MCF 10A (cell line): ENCODE data around the gene SDR42E2. TPM values are rescaled to one million over a fixed set of nuclear protein-coding genes. Genes with fewer than 3 reads are reported as not detected.

ENCODE experiments used
- BruUV-seq: library from RNA; stranded (reverse); fragments of 400-500 nt; replicated peaks from 2 replicates; lab custom pipeline; 2021; lab: Mats Ljungman, UMichigan
- CTCF ChIA-PET: fragments of 300-600 bp; sonication (Branson Sonifier 250); formaldehyde crosslinking; extraction: SDS; loops from one replicate; lab custom pipeline; 2021; ENCODE audit warnings: antibody characterized with exemption, inconsistent platforms; lab: Yijun Ruan, JAX
- POLR2A ChIA-PET: fragments of 300-600, 350-650 bp; sonication (Branson Sonifier 250); formaldehyde crosslinking; extraction: SDS; loops from one replicate; lab custom pipeline; 2020; ENCODE audit warnings: antibody characterized with exemption, inconsistent platforms; lab: Yijun Ruan, JAX
- DNase-seq: peaks from one replicate; pipeline ENCODE4 v3.0.0-alpha.2; 2018; ENCODE audit not compliant: unreplicated experiment
- H3K27ac Mint-ChIP-seq: one replicate; pipeline ENCODE4 v1.8.0; 2022; ENCODE audit warnings: mild to moderate bottlenecking, low read depth, mixed read lengths; ENCODE audit not compliant: unreplicated experiment
- H3K27me3 Mint-ChIP-seq: one replicate; pipeline ENCODE4 v1.8.0; 2022; ENCODE audit warnings: mixed read lengths; ENCODE audit not compliant: insufficient read depth, unreplicated experiment
- H3K36me3 Mint-ChIP-seq: one replicate; pipeline ENCODE4 v1.8.0; 2022; ENCODE audit warnings: mild to moderate bottlenecking, moderate library complexity, mixed read lengths; ENCODE audit not compliant: insufficient read depth, unreplicated experiment
- H3K4me1 Mint-ChIP-seq: one replicate; pipeline ENCODE4 v1.8.0; 2022; ENCODE audit warnings: mixed read lengths; ENCODE audit not compliant: insufficient read depth, unreplicated experiment
- H3K4me3 Mint-ChIP-seq: one replicate; pipeline ENCODE4 v1.8.0; 2022; ENCODE audit warnings: mild to moderate bottlenecking, moderate library complexity, mixed read lengths; ENCODE audit not compliant: unreplicated experiment
- H3K9me3 Mint-ChIP-seq: one replicate; pipeline ENCODE4 v1.8.0; 2022; ENCODE audit warnings: mixed read lengths; ENCODE audit not compliant: unreplicated experiment
- intact Hi-C: fragments of 100-400 bp; cut with micrococcal nuclease; formaldehyde crosslinking; loops from 2 replicates; pipeline ENCODE4 v1.14.1; 2022
- total RNA-seq: library from RNA; stranded (reverse); gene quantifications from 2 replicates; pipeline ENCODE4 v1.2.3, GENCODE V29; 2022
- TF ChIP-seq, protein P1 (sequence below): fragments of 200-600 bp; IDR thresholded peaks from one replicate; pipeline ENCODE4 v1.8.0; 2022; ENCODE audit warnings: antibody characterized with exemption, mild to moderate bottlenecking; ENCODE audit not compliant: unreplicated experiment

Gene SDR42E2
- total RNA-seq, 1 experiment from 2014 or later, result not detected

DNA sequence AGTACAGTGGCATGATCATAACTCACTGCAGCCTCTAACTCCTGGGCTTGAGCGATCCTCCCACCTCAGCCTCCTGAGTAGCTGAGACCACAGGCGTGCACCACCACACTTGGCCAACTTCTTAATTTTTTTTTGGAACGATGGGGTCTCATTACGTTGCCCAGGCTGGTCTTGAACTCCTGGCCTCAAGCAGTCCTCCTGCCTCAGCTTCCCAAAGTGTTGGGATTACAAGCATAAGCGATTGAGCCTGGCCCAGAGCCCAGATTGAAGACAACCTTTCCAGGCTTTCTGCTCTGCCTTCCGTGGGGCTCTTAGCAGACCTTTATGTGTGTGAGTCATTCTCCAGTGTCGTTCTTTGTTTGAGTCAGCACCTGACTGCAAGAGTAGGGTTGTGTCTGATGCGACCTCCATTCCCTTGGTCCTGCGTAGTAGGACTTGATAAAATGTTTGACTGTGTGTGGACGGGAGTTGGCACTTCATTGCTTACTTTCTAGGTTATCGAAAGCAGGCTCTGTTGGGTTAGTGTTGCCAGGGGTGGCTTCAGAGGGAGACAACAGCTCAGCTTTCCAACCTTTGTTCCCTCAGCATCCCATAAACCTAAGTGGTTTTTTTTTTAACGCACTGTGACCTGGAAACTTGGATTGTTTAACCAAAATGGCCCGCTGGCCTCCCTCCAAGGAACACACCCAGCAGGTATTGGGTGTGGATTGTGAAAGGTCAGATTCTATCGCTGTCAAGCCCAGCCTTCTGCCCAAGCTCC, 70.2 kb downstream of the SDR42E2 start:
- POLR2A ChIA-PET, result interaction anchor here (0.5 to 3.6 kb wide), 14 partner anchors 9 to 290 kb away, joined by 3 to 40 read pairs (median 4); partner anchors contain the start of genes EEF2K, POLR3E and UQCRC2
- Mint-ChIP-seq H3K27ac (peak overlapping the region; percentile 93), H3K36me3 (peaks cover 58% of the 10 kb centered on the region), H3K9me3 (no peaks in the 10 kb centered on the region), H3K4me1 (peaks cover 16% of the 10 kb centered on the region), H3K4me3 (peak overlapping the region; percentile 55), H3K27me3 (no peaks in the 10 kb centered on the region)
- no TSS peak for BruUV-seq
- peak; percentile 91 for DNase-seq
- CTCF ChIA-PET, result interaction anchor here (0.6 to 1.9 kb wide), 10 partner anchors 15 to 590 kb away, joined by 3 to 7 read pairs (median 4); partner anchors contain the start of gene POLR3E
- intact Hi-C loops, result loop anchor here (1.0 kb wide), 1 partner anchor 26 kb away; the partner anchor contains the start of gene EEF2K
- TF ChIP-seq, protein P1, sequence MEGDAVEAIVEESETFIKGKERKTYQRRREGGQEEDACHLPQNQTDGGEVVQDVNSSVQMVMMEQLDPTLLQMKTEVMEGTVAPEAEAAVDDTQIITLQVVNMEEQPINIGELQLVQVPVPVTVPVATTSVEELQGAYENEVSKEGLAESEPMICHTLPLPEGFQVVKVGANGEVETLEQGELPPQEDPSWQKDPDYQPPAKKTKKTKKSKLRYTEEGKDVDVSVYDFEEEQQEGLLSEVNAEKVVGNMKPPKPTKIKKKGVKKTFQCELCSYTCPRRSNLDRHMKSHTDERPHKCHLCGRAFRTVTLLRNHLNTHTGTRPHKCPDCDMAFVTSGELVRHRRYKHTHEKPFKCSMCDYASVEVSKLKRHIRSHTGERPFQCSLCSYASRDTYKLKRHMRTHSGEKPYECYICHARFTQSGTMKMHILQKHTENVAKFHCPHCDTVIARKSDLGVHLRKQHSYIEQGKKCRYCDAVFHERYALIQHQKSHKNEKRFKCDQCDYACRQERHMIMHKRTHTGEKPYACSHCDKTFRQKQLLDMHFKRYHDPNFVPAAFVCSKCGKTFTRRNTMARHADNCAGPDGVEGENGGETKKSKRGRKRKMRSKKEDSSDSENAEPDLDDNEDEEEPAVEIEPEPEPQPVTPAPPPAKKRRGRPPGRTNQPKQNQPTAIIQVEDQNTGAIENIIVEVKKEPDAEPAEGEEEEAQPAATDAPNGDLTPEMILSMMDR, result no peak

DNA sequence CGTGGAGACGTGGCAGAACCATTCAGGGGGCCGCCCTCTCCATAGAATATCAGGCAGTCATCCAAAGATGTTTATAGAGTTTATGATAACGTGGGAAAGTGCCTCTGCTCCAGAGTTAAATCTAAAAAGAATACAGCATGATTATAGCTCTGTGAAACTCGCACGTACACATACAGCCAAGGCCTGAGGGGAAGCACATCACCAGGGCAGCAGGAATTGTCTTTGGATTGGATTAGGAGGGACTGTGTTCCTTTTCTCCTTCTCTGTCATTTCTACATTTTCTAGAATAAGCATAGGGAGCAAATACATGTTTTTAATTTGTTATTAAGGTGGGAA, 70.7 kb downstream of the SDR42E2 start:
- no TSS peak for BruUV-seq
- DNase-seq, result no peak
- no peaks in the 10 kb centered on the region for H3K9me3 Mint-ChIP-seq
- intact Hi-C loops, result no loop called here
- H3K4me3 Mint-ChIP-seq, result peak overlapping the region; percentile 55
- no peaks in the 10 kb centered on the region for H3K27me3 Mint-ChIP-seq
- ChIA-PET CTCF (interaction anchor here (0.8 to 1.9 kb wide), 8 partner anchors 14 to 67 kb away, joined by 3 to 7 read pairs (median 3); partner anchors contain the start of gene POLR3E), POLR2A (interaction anchor here (0.5 to 3.6 kb wide), 13 partner anchors 9 to 279 kb away, joined by 3 to 40 read pairs (median 4); partner anchors contain the start of genes EEF2K, POLR3E and UQCRC2)
- H3K4me1 Mint-ChIP-seq, result peaks cover 16% of the 10 kb centered on the region
- H3K27ac Mint-ChIP-seq, result peak overlapping the region; percentile 93
- TF ChIP-seq, protein P1, result no peak
- peaks cover 62% of the 10 kb centered on the region for H3K36me3 Mint-ChIP-seq

DNA sequence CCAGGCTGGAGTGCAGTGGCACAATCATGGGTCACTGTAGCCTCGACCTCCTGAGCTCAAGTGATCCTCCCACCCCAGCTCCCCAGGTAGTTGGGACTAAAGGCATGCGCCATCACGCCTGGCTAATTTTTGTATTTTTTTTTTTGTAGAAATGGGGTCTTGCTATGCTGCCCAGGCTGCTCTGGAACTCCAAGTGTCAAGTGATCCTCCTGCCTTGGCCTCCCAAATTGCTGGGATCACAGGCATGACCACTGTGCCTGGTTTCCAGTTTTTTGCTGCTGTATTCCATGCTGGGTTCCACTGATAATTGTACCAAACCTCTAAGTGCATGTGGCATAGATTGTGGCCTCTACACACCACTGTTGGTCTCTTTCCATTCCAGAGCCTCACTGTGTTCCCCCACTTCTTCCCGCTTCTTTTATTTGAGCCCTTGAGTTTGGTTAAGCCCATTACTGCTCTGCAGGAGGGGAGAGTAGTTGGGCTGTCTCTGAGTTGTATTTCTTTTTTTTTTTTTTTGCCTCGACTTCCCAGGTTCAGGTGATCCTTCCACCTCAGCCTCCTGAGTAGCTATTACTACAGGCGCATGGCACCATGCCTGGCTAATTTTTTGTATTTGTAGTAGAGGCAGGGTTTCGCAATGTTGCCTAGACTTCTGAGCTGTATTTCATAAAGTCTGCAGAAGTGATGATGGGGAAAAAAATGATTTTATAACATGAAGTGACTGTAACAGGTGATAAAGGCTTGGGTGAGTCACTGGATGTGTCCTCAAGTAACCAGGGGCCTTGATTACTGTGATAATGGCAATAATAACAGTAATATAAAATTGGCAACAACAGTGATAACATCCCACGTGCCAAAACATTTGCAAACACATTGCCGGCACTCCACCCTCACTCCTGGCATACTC, 73.8 kb downstream of the SDR42E2 start:
- H3K9me3 Mint-ChIP-seq, result no peaks in the 10 kb centered on the region
- BruUV-seq, result no TSS peak
- H3K4me1 Mint-ChIP-seq, result peaks cover 16% of the 10 kb centered on the region
- ChIA-PET POLR2A (interaction anchor here (0.6 to 2.5 kb wide), 9 partner anchors 30 to 942 kb away, joined by 3 to 22 read pairs (median 4); partner anchors contain the start of gene EEF2K), CTCF (interaction anchor here (0.6 to 2.0 kb wide), 7 partner anchors 9 to 44 kb away, joined by 3 to 7 read pairs (median 4); partner anchors contain the start of gene EEF2K)
- no peaks in the 10 kb centered on the region for H3K27me3 Mint-ChIP-seq
- H3K36me3 Mint-ChIP-seq, result peaks cover 42% of the 10 kb centered on the region
- H3K4me3 Mint-ChIP-seq, result no peak overlapping the region
- intact Hi-C loops, result no loop called here
- peak overlapping the region; percentile 59 for H3K27ac Mint-ChIP-seq
- DNase-seq, result peak; percentile 58
- TF ChIP-seq, protein P1, result no peak
